Tibial nerve (tissue), 4 donors: Measurements from ENCODE around the gene OSBPL3. TPM values are rescaled to one million over a fixed set of nuclear protein-coding genes. Genes with fewer than 3 reads are reported as not detected.

Source experiments
- DNase-seq, 2 donors: peaks; one replicate each; pipeline ENCODE4 v3.0.0-alpha.2; 2019; ENCODE audit warnings: low spot score in 2 of 2
- H3K27ac ChIP-seq, 4 donors: fragments of 200-600 bp; sonication (generic) in 3 of 4; one replicate each; pipeline ENCODE4 v1.5.1; 2017 to 2019; ENCODE audit warnings: mild to moderate bottlenecking in 1 of 4
- H3K27me3 ChIP-seq, 2 donors: fragments of 200-600 bp; sonication (generic) in 1 of 2; one replicate each; pipeline versions ENCODE4 v1.5.1 to v1.6.0; 2017 to 2019
- H3K36me3 ChIP-seq, 3 donors: fragments of 200-600 bp; sonication (generic); one replicate each; pipeline ENCODE4 v1.5.1; 2018 to 2019
- H3K4me1 ChIP-seq, 4 donors: fragments of 200-600 bp; sonication (generic) in 3 of 4; one replicate each; pipeline ENCODE4 v1.5.1; 2017 to 2019
- H3K4me3 ChIP-seq, 4 donors: fragments of 200-600 bp; sonication (generic) in 3 of 4; one replicate each; pipeline ENCODE4 v1.5.1; 2017 to 2019; ENCODE audit warnings: mild to moderate bottlenecking in 1 of 4, moderate library complexity in 1 of 4
- H3K9me3 ChIP-seq, 4 donors: fragments of 200-600 bp; sonication (generic) in 3 of 4; one replicate each; pipeline ENCODE4 v1.5.1; 2017 to 2019
- EP300 ChIP-seq, 2 donors: sonication (generic); formaldehyde crosslinking; IDR thresholded peaks; one replicate each; pipeline ENCODE4 v1.6.1; 2017; ENCODE audit warnings: antibody characterized with exemption in 2 of 2, mild to moderate bottlenecking in 1 of 2
- POLR2A ChIP-seq, 2 donors: fragments of 450-650 bp; IDR thresholded peaks; one replicate each; pipeline ENCODE4 v1.6.1; 2017; ENCODE audit warnings: antibody characterized with exemption in 2 of 2, mild to moderate bottlenecking in 2 of 2, moderate library complexity in 2 of 2
- WGBS, 2 donors: methylation state at CpG; one replicate each; pipeline ENCODE4 v1.1.5; 2018; 5-methylcytosine and 5-hydroxymethylcytosine counted together
- total RNA-seq, 4 donors: library from RNA; depleted of rRNA; stranded (reverse); fragments of >200 nt; gene quantifications; one replicate each; pipeline ENCODE4 v1.1.0, GENCODE V29; 2016
- TF ChIP-seq, protein P1 (sequence below), 5 experiments: fragments of 200-600 bp in 3 of 5; fragments of 450-650 bp in 2 of 5; sonication (generic) in 3 of 5; IDR thresholded peaks; one replicate each; pipeline ENCODE4 v1.5.1; 2016 to 2019; ENCODE audit warnings: antibody characterized with exemption in 5 of 5, mild to moderate bottlenecking in 3 of 5, moderate library complexity in 2 of 5

OSBPL3 gene
- total RNA-seq, 4 donors from 2014 or later = 1.6 to 7.3 (median 5.3) TPM

GRCh38 chr7:24764011-24764410 lies 216.0 kb downstream of the OSBPL3 start:
- no peaks in the 10 kb centered on the region for H3K36me3 ChIP-seq
- no peak for TF ChIP-seq EP300 (IDR thresholded peaks at IDR 0.05)
- TF ChIP-seq, protein P1, sequence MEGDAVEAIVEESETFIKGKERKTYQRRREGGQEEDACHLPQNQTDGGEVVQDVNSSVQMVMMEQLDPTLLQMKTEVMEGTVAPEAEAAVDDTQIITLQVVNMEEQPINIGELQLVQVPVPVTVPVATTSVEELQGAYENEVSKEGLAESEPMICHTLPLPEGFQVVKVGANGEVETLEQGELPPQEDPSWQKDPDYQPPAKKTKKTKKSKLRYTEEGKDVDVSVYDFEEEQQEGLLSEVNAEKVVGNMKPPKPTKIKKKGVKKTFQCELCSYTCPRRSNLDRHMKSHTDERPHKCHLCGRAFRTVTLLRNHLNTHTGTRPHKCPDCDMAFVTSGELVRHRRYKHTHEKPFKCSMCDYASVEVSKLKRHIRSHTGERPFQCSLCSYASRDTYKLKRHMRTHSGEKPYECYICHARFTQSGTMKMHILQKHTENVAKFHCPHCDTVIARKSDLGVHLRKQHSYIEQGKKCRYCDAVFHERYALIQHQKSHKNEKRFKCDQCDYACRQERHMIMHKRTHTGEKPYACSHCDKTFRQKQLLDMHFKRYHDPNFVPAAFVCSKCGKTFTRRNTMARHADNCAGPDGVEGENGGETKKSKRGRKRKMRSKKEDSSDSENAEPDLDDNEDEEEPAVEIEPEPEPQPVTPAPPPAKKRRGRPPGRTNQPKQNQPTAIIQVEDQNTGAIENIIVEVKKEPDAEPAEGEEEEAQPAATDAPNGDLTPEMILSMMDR (IDR thresholded peaks at IDR 0.05) = no peak
- TF ChIP-seq POLR2A (IDR thresholded peaks at IDR 0.05) = no peak

DNA sequence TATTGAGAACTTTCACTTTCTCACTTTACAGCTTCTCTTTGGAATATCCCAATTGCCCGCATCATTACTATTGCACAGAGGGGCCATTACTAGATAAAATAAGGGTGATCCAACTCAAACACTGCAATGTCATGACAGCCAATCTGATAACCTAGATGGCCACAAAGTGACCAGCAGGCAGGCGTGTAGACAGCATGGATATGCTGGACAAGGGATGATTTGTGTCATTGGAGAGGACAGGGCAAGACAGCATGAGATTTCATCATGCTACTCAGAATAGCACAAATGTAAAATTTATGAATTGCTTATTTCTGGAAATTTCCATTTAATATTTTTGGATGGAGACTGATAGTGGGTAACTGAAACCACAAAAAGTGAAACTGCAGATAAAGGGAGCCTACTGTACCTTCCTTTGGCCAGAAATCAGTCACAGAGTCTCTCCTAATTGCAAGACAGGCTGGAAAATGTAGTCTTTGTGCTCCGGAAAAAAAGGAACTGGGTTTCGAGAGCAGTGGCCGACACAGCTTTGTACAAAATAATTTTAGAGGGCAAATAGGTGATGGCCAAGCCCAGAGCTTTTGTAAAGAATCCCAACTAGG lies 216.6 kb downstream of the OSBPL3 start:
- TF ChIP-seq EP300 (IDR thresholded peaks at IDR 0.05) (no peak), POLR2A (IDR thresholded peaks at IDR 0.05) (no peak)
- TF ChIP-seq, protein P1 (IDR thresholded peaks at IDR 0.05) = no peak
- DNase-seq = no peak

More at GRCh38 chr7:24764011-24764410, 216.0 kb downstream of the OSBPL3 start:
- Histone ChIP-seq H3K9me3 (no peaks in the 10 kb centered on the region), H3K27ac (no peak overlapping the region), H3K4me1 (peaks cover 0 to 8% (median 0%) of the 10 kb centered on the region in 4 donors), H3K27me3 (no peaks in the 10 kb centered on the region), H3K4me3 (no peak overlapping the region)
- DNase-seq = no peak
- WGBS, 2 donors = 82 to 87% methylated on average over 1 of the region's 1 CpG

DNA sequence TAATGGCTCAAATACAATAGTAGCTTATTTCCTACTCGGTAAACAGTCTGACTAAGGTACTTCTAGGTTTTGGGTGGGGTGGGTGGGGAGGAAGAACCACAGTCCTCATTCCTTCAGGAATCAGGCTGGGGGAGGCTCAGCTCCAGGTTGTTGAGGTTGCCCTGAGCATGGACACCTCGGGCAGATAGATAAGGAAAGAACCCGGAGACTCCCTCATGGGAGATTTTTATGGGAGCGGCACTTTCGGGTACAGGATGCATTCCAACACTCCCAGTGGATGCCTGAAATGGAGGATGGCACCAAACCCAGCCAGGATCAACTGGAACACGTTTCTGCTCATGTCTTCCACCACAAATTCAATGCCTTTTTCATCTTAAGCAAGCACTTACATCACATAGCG lies 217.2 kb downstream of the OSBPL3 start:
- no peaks in the 10 kb centered on the region for H3K36me3 ChIP-seq
- DNase-seq = no peak
- H3K27ac ChIP-seq = no peak overlapping the region
- no peak overlapping the region for H3K4me3 ChIP-seq
- TF ChIP-seq EP300 (IDR thresholded peaks at IDR 0.05) = no peak
- TF ChIP-seq POLR2A (IDR thresholded peaks at IDR 0.05) = no peak
- TF ChIP-seq, protein P1 (IDR thresholded peaks at IDR 0.05) = no peak
- H3K27me3 ChIP-seq = no peaks in the 10 kb centered on the region
- WGBS, 2 donors = 82 to 86% methylated on average over 7 of the region's 7 CpGs
- peaks cover 0 to 15% (median 0%) of the 10 kb centered on the region in 4 donors for H3K4me1 ChIP-seq
- no peaks in the 10 kb centered on the region for H3K9me3 ChIP-seq

More for the DNA sequence above, 216.6 kb downstream of the OSBPL3 start:
- Histone ChIP-seq H3K27ac (no peak overlapping the region), H3K9me3 (no peaks in the 10 kb centered on the region), H3K4me1 (peaks cover 0 to 9% (median 0%) of the 10 kb centered on the region in 4 donors), H3K27me3 (no peaks in the 10 kb centered on the region), H3K36me3 (no peaks in the 10 kb centered on the region), H3K4me3 (no peak overlapping the region)
- 51 to 59% methylated on average over 5 of the region's 5 CpGs for WGBS, 2 donors

GRCh38 chr7:24760968-24761367 lies 219.0 kb downstream of the OSBPL3 start:
- Histone ChIP-seq H3K4me3 (no peak overlapping the region), H3K9me3 (no peaks in the 10 kb centered on the region), H3K27ac (no peak overlapping the region), H3K27me3 (no peaks in the 10 kb centered on the region), H3K4me1 (peaks cover 0 to 28% (median 0%) of the 10 kb centered on the region in 4 donors), H3K36me3 (no peaks in the 10 kb centered on the region)
- TF ChIP-seq EP300 (IDR thresholded peaks at IDR 0.05) = no peak
- TF ChIP-seq, protein P1 (IDR thresholded peaks at IDR 0.05) = no peak
- TF ChIP-seq POLR2A (IDR thresholded peaks at IDR 0.05) = no peak
- DNase-seq = no peak
- 88 to 91% methylated on average over 1 of the region's 1 CpG for WGBS, 2 donors

DNA sequence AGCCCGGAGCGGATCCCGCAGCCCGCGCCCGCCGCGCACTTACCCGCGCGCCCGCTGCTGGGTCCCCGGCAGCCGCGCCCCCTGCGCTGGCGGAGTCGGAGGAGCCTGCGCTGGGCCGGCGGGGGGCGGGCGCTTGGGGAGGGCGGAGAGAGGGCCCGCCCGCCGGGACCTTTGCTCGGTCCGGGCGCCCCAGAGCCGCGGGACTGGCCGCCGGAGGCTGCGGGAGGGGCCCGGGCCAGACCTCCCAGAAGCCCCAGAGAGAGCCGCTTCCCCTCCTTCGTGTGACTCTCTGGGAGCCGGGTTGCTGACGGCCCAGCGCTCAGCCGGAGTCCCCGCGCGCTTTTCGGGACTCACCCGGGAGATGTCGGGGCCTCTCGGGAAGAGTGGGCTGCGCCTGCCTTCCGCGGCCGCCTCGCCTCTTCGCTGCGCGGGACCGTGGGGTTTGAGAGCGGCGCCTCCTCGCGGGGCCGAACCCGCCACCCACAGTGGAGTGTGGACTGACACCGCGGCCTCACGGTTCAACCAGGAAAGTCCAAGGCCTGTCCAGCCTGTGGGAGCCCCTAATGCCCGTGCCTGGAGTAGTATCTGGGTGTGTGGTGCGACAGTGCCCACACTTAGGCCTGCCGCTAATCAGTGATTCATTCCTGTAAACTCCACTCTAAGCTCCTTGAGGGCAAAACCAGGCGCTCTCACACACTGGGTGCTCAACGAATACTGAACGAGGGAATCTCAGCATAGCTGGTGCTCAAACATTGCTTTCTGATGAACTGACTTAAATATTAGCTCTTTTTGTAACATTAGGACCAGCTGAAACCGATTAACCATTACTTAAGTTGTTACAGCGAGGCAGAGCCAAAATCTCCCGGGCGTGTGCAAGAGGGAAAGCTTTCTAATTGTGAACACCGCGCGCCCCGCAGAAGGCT lies 222.4 kb downstream of the OSBPL3 start, which contains the start of gene GSDME:
Gene GSDME, minus strand, starts transcription at position 112 of the 923 bp plus-strand sequence. CDS start 7,690 bp downstream, outside the sequence.
- no peak for DNase-seq
- H3K9me3 ChIP-seq = no peaks in the 10 kb centered on the region
- WGBS, 2 donors = 15 to 21% methylated on average over 38 to 49 of the region's 81 CpGs
- peak within 1 kb of the TSS; percentile 10 to 83 (median 80) for H3K27ac ChIP-seq
- no peaks in the 10 kb centered on the region for H3K36me3 ChIP-seq
- H3K4me1 ChIP-seq = peaks cover 0 to 22% (median 0%) of the 10 kb centered on the region in 4 donors
- no peaks in the 10 kb centered on the region for H3K27me3 ChIP-seq
- TF ChIP-seq EP300 (IDR thresholded peaks at IDR 0.05) (no peak), POLR2A (IDR thresholded peaks at IDR 0.05) (peak in 1 of 2 donors; percentile 7)
- H3K4me3 ChIP-seq = peak within 1 kb of the TSS; percentile 61 to 88 (median 79)
